Measurements from ENCODE around the gene ADARB1.

ADARB1 gene

GRCh38 chr21:45246386-45247320 lies 172.3 kb downstream of the ADARB1 start:
- intact Hi-C loops (cut with DNase I) = no loop called here
- DNase-seq = peak in 1 of 42 donors; percentile 22

GRCh38 chr21:45248301-45248892 lies 174.0 kb downstream of the ADARB1 start:
- intact Hi-C loops (cut with DNase I) = no loop called here
- peak in 1 of 42 donors; percentile 18 for DNase-seq

DNA sequence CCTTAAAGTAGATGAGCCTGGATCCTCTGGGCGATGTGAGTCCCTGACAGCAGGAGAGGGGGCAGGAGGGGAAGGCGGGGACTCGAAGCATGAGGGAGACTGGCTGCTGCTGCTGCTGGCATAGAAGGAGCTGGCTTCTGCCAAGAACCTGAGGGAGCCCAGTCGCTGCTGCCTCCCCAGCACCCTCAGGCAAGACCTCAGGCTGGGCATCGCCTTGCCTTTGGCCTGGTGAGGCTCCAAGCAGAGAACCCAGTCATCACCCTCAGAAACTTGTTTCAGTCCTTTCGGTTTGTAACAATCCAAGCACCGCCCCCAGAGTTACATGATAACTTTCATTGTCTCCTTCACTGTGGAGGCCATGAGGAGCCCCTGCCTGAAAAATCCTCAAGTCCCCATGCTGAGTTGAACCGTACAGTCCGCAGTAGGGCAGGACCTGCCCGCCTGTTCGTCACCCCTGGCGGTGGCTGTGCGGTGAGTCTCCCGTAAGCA lies 174.6 kb downstream of the ADARB1 start:
- peak in 19 of 42 donors; percentile 13 to 63 (median 35) for DNase-seq
- intact Hi-C loops (cut with DNase I) = no loop called here

- DNase-seq = peak in 1 of 42 donors; percentile 10
- intact Hi-C loops (cut with DNase I) = no loop called here
Observed at GRCh38 chr21:45249626-45250025, 175.2 kb downstream of the ADARB1 start.

- intact Hi-C loops (cut with DNase I) = no loop called here
- no peak for DNase-seq
Observed at GRCh38 chr21:45250272-45250671, 175.9 kb downstream of the ADARB1 start.

- DNase-seq = no peak
- intact Hi-C loops (cut with DNase I) = no loop called here
Observed at GRCh38 chr21:45250914-45251634, 176.7 kb downstream of the ADARB1 start.

- intact Hi-C loops (cut with DNase I) = no loop called here
- DNase-seq = no peak
Observed at GRCh38 chr21:45251635-45252447, 177.5 kb downstream of the ADARB1 start.

DNA sequence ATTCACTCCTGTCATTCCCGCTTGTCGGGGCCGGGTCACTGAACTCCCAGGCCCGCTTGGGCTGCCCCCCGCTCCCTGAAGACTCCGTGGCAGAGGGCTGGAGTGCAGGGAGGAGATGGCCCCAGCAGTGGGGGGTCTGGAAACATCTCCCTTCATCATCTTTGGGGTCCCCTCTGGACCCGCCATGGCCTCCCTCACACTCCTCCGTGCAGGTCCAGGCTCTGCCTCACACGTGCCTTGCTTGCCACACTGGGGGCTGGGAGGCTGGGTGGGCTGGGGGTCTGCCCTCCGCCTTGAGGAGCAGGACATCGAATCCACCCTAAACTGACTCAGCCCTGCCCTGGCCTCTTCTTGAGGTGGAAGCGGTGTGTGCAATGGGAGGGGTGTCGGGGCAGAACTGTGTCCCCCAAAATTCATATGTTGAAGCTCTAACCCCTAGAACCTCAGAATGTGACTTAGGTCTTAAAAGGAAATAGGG lies 178.1 kb downstream of the ADARB1 start:
- intact Hi-C loops (cut with DNase I) = no loop called here
- no peak for DNase-seq

DNA sequence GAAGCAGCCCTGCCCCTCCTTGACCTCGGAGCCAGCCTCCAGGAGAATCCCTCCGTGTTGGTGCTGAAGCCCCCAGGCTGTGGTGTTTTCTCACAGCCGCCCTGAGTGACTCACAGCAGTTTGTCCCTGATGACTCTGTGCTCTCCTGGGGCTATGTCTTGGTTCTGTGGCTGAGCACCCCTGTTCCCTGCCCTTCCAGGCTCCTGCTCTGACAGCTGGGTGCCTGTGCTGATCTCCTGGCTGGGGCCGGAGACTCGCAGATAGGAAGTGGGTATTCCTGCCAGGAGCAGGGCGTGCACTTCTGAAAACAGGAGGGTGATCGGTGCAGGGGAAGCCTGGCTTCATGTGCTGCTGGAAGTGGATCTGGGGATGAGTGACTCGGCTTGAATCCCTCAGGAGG lies 178.8 kb downstream of the ADARB1 start:
- no peak for DNase-seq
- intact Hi-C loops (cut with DNase I) = no loop called here

DNA sequence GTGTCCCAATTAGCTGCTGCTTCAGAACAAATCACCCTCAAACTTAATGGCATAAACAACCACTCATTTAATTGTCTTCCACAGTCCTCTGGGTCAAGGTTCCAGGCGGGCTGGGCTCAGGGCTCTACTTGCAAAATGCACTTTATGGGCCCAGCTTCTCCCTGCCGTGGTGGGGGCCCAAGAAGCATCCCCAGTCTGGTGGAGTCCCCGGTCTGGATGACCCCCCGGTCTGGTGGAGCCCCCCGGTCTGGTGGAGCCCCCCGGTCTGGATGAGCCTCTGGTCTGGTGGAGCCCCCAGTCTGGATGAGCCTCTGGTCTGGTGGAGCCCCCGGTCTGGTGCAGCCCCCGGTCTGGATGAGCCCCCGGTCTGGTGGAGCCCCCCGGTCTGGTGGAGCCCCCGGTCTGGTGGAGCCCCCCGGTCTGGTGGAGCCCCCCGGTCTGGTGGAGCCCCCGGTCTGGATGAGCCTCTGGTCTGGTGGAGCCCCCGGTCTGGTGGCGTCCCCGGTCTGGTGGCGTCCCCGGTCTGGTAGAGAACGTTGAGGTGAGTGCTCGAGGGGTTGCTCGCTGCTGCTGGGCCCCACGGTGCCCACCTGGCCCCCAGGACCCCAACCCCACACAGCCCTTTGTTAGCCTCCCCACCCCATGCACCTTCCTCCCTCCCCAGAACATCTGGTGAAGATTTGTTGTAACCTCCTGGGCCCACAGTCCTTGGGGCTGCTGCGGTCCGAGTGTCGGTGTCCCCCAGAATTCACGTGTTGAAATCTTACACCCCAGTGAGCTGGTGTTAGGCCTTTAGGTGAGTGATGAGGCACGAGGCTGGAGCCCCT lies 179.5 kb downstream of the ADARB1 start:
- no peak for DNase-seq
- intact Hi-C loops (cut with DNase I) = no loop called here

GRCh38 chr21:45254460-45254930 lies 180.1 kb downstream of the ADARB1 start:
- intact Hi-C loops (cut with DNase I) = no loop called here
- no peak for DNase-seq

GRCh38 chr21:45255381-45256020 lies 181.1 kb downstream of the ADARB1 start:
- intact Hi-C loops (cut with DNase I) = no loop called here
- DNase-seq = peak in 13 of 42 donors; percentile 27 to 68 (median 46)

GRCh38 chr21:45256021-45256911 lies 181.9 kb downstream of the ADARB1 start:
- intact Hi-C loops (cut with DNase I) = no loop called here
- no peak for DNase-seq

DNA sequence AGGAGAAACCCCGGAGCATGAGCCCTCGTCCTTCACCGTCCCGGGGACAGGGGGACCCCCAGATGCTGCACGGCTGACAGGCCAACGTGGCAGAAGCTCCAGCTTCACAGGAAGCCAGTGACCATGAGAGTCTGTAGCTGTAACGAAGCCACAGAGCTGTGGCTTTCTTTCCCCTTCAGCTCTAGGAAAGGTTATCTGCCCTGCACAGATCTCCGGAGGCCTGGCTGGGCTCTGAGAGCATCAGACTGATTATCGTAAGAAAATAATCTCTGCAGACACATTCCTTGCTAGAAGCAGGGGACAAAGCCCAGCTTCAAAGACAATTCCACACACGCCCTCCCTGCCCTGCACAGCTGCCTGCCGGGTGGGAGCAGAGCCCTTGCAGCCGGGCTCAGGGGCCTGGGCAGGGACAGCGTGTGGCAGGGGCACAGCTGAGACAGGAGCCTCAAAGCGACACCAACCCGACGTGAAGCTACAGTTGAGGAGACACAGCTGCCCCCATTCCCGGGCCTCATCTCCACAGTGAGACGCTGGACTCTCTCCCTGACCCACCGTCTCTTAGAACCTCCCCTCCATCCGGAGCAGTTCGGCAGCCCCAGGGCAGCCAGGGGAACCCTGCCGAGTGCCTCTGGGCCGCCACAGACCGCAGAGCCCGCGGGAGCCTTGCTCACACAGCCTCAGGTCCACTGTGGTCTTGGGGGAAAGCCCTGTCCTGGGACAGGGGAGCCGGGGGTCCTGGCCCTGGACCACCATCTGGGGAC lies 182.7 kb downstream of the ADARB1 start:
- intact Hi-C loops (cut with DNase I) = no loop called here
- DNase-seq = peak in 2 of 42 donors; percentile 4 to 29

DNA sequence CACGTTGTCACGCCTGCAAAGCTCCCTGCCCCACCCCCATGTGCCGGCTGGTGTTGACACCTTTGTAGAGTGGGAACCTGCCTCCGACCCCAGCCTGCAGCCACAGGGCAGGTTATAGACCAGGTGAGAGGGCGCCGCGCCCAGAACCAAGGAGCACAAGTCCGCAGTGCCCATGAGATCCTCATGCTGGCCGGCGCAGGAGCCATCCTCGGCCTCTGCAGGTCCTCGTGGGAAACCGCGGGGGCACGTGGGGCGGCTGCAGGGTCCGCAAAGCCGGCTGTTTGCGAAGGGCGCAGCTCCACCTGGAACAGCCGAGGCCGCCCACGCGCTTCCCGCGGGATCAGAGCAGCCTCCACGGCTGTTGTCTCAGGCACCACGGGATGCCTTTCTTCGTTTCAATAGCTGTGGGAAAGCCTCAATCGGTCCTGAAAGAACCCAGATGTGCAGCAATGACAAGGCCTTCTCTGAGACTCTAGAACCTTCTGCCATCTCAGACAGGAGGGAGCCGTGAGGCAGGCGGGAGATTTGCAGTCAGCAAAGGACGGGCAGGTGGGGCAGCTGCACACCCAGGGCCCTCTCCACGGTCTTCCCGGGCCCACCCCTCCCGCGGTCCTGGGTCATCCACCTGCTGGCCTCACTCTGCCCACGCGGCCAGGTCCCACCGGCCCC lies 183.4 kb downstream of the ADARB1 start:
- peak in 36 of 42 donors; percentile 15 to 80 (median 56) for DNase-seq
- intact Hi-C loops (cut with DNase I) = no loop called here
